Nephron (organoid): Measurements from ENCODE around the gene NCKIPSD.
A peak's percentile ranks its signal among the peaks of the same experiment; 100 is the strongest.

Source experiments
- H3K27ac Mint-ChIP-seq, 3 experiments: 2 replicates each; pipeline ENCODE4 v1.8.0; 2020; ENCODE audit warnings: mixed read lengths in 3 of 3, mild to moderate bottlenecking in 2 of 3, moderate library complexity in 1 of 3
- H3K27me3 Mint-ChIP-seq: 2 replicates; pipeline ENCODE4 v1.8.0; 2021; ENCODE audit warnings: low read depth, mild to moderate bottlenecking, moderate library complexity, mixed read lengths
- H3K36me3 Mint-ChIP-seq: 2 replicates; pipeline ENCODE4 v1.8.0; 2020; ENCODE audit warnings: low read depth, mixed read lengths
- H3K4me1 Mint-ChIP-seq: 2 replicates; pipeline ENCODE4 v1.8.0; 2020; ENCODE audit warnings: mixed read lengths
- H3K4me3 Mint-ChIP-seq, 3 experiments: 2 replicates each; pipeline ENCODE4 v1.8.0; 2020; ENCODE audit warnings: mild to moderate bottlenecking in 3 of 3, mixed read lengths in 3 of 3, moderate library complexity in 2 of 3
- H3K9me3 Mint-ChIP-seq: 2 replicates; pipeline ENCODE4 v1.8.0; 2020; ENCODE audit warnings: mixed read lengths
- TF ChIP-seq, protein P1 (sequence below), 3 experiments: fragments of 200-600 bp; sonication (generic); IDR thresholded peaks; one replicate each; pipeline ENCODE4 v1.5.0; 2021; ENCODE audit warnings: antibody characterized with exemption in 3 of 3; ENCODE audit not compliant: unreplicated experiment in 3 of 3

Gene NCKIPSD

DNA sequence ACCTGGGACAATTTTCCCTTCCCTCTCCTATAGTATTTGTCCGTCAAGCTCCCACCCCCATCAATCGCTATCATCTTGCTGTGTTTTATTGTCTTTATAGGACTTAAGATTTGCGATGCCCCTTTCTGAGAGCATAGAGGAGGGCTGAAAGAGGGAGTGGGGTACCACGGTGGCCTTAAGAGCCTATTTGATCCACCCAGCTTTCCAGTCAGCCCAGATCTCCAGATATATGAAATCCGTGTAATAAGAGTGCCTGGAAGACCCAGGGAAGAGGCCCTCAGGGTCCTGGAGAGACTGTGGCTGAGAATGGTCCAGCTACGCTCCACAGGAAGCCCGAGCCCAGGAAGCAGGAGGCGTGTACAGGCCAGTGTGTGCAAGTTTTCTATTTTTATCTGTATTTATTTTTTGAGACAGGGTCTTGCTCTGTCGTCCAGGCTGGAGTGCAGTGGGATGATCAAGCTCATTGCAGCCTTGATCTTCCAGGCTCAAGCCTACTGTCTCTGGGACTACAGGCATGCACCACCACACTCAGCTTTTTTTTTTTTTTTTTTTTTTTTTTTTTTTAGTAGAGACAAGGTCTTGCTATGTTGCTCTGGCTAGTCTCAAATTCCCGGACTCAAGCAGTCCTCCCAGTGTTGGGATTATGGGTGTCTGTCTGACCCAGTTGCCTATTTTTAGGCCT, 964 bp upstream of the NCKIPSD start:
- Mint-ChIP-seq H3K4me3 (peak overlapping the region; percentile 86 to 95 (median 91)), H3K36me3 (peaks cover 26% of the 10 kb centered on the region)
- TF ChIP-seq, protein P1, sequence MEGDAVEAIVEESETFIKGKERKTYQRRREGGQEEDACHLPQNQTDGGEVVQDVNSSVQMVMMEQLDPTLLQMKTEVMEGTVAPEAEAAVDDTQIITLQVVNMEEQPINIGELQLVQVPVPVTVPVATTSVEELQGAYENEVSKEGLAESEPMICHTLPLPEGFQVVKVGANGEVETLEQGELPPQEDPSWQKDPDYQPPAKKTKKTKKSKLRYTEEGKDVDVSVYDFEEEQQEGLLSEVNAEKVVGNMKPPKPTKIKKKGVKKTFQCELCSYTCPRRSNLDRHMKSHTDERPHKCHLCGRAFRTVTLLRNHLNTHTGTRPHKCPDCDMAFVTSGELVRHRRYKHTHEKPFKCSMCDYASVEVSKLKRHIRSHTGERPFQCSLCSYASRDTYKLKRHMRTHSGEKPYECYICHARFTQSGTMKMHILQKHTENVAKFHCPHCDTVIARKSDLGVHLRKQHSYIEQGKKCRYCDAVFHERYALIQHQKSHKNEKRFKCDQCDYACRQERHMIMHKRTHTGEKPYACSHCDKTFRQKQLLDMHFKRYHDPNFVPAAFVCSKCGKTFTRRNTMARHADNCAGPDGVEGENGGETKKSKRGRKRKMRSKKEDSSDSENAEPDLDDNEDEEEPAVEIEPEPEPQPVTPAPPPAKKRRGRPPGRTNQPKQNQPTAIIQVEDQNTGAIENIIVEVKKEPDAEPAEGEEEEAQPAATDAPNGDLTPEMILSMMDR (IDR thresholded peaks at IDR 0.05; ENCODE audit: unreplicated experiment in 3 of 3) = no peak

GRCh38 chr3:48685293-48685602, 467 bp downstream of the NCKIPSD start:
- Mint-ChIP-seq H3K4me1 (peaks cover 39% of the 10 kb centered on the region), H3K9me3 (no peaks in the 10 kb centered on the region), H3K4me3 (peak overlapping the region; percentile 86 to 95 (median 91)), H3K36me3 (peaks cover 27% of the 10 kb centered on the region), H3K27me3 (no peaks in the 10 kb centered on the region), H3K27ac (peak overlapping the region in 1 of 3 experiments; percentile 39)
- TF ChIP-seq, protein P1 (IDR thresholded peaks at IDR 0.05; ENCODE audit: unreplicated experiment in 3 of 3) = no peak

More for the DNA sequence above, 964 bp upstream of the NCKIPSD start:
- Mint-ChIP-seq H3K27me3 (no peaks in the 10 kb centered on the region), H3K27ac (peak overlapping the region; percentile 6 to 26 (median 21)), H3K9me3 (no peaks in the 10 kb centered on the region), H3K4me1 (peaks cover 39% of the 10 kb centered on the region)

- H3K27ac Mint-ChIP-seq = peak overlapping the region in 2 of 3 experiments; percentile 39 to 52
- H3K9me3 Mint-ChIP-seq = no peaks in the 10 kb centered on the region
- H3K36me3 Mint-ChIP-seq = peaks cover 24% of the 10 kb centered on the region
- H3K4me3 Mint-ChIP-seq = peak overlapping the region; percentile 86 to 91 (median 86)
- peaks cover 39% of the 10 kb centered on the region for H3K4me1 Mint-ChIP-seq
- TF ChIP-seq, protein P1 (IDR thresholded peaks at IDR 0.05; ENCODE audit: unreplicated experiment in 3 of 3) = no peak
- no peaks in the 10 kb centered on the region for H3K27me3 Mint-ChIP-seq
Measured at GRCh38 chr3:48684480-48685143, 1.1 kb downstream of the NCKIPSD start.

GRCh38 chr3:48684054-48684349, 1.7 kb downstream of the NCKIPSD start:
- Mint-ChIP-seq H3K27me3 (no peaks in the 10 kb centered on the region), H3K4me1 (peaks cover 39% of the 10 kb centered on the region), H3K9me3 (no peaks in the 10 kb centered on the region), H3K4me3 (peak overlapping the region; percentile 86 to 91 (median 86)), H3K36me3 (peaks cover 28% of the 10 kb centered on the region), H3K27ac (peak overlapping the region in 2 of 3 experiments; percentile 2 to 81)
- TF ChIP-seq, protein P1 (IDR thresholded peaks at IDR 0.05; ENCODE audit: unreplicated experiment in 3 of 3) = no peak

DNA sequence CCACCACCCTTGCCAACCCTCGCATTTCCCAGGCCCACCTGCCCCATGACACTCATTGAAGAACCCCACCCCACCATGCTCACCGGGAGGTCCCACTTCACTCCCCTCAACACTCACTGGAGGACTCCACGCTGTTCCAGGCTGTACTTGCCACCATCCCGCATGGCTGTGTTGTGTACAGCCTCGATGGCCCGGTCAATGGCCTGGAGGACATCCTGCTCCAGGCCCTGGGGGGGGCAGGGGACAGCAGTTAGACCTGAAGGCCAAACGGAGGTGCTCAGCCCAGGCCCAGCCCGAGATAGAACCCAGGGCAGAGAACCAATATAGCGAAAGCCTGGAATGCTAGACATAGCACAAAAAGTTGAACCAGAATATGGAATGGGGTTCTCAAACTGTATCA, 2.9 kb downstream of the NCKIPSD start:
- H3K27ac Mint-ChIP-seq = peak overlapping the region in 1 of 3 experiments; percentile 15
- no peaks in the 10 kb centered on the region for H3K27me3 Mint-ChIP-seq
- peak overlapping the region in 2 of 3 experiments; percentile 67 to 91 for H3K4me3 Mint-ChIP-seq
- TF ChIP-seq, protein P1 (IDR thresholded peaks at IDR 0.05; ENCODE audit: unreplicated experiment in 3 of 3) = no peak
- H3K4me1 Mint-ChIP-seq = peaks cover 38% of the 10 kb centered on the region
- H3K36me3 Mint-ChIP-seq = peaks cover 27% of the 10 kb centered on the region
- H3K9me3 Mint-ChIP-seq = no peaks in the 10 kb centered on the region
